ENCODE results near the gene SAMM50. TPM values are rescaled to one million over a fixed set of nuclear protein-coding genes. Genes with fewer than 3 reads are reported as not detected.
A peak's percentile ranks its signal among the peaks of the same experiment; 100 is the strongest.

SAMM50 gene
- total and polyA plus RNA-seq, 2 donors (not counting 3 experiments of a cell fraction or from before 2014, with no cell fraction given): 42.9 to 56.2 TPM

- H3K9ac ChIP-seq (replicated peaks; ENCODE audit: extremely low read depth, insufficient read depth, low read length): no peak overlapping the region
- H3K4me3 ChIP-seq (replicated peaks in 1 of 3; ENCODE audit: insufficient read depth in 1 of 3, low read depth in 1 of 3, low read length in 3 of 3): peak overlapping the region in 1 of 3 experiments; percentile 60
- H3K79me2 ChIP-seq (ENCODE audit: control insufficient read depth, insufficient read depth, low read length): no peaks in the 10 kb centered on the region
- CTCF ChIA-PET: interaction anchor here (2.2 to 2.3 kb wide), 2 partner anchors 20 kb away, joined by 12 to 21 read pairs; no protein-coding TSS in a partner anchor
- peak overlapping the region; percentile 20 for H3K4me2 ChIP-seq (ENCODE audit: insufficient read depth, low read length)
- no peaks in the 10 kb centered on the region for H3K27me3 ChIP-seq (ENCODE audit: control insufficient read depth in 2 of 2, insufficient read depth in 2 of 2, low read length in 2 of 2)
- H2AFZ ChIP-seq (ENCODE audit: low read depth, low read length): no peak overlapping the region
- POLR2A ChIA-PET: interaction anchor here (0.6 kb wide), 1 partner anchor 8 kb away, joined by 3 read pairs; no protein-coding TSS in a partner anchor
- FAIRE-seq (no peak), DNase-seq (ENCODE audit: low read depth, low spot score) (no peak)
- no peaks in the 10 kb centered on the region for H3K9me3 ChIP-seq (replicated peaks; ENCODE audit: control insufficient read depth, insufficient read depth, low read length)
- TF ChIP-seq EZH2 (IDR thresholded peaks at IDR 0.05; ENCODE audit: borderline replicate concordance, low read depth, low read length, severe bottlenecking): no peak
- no peak for TF ChIP-seq POLR2AphosphoS5 (IDR thresholded peaks at IDR 0.05; ENCODE audit: insufficient read depth, low read depth, low read length)
- no peak for TF ChIP-seq FOS (IDR thresholded peaks at IDR 0.05; ENCODE audit: borderline replicate concordance, insufficient read depth, low read length)
- dilution Hi-C loops (cut with MboI; ENCODE audit: extremely low pct_ligation_motif_present, low sequenced_read_pairs) (no loop called here), intact Hi-C loops (cut with micrococcal nuclease) (loop anchor here (10.0 kb wide), 1 partner anchor 759 kb away; no protein-coding TSS in a partner anchor)
- H3K9me1 ChIP-seq (replicated peaks; ENCODE audit: control insufficient read depth, extremely low read depth, insufficient read depth, low read length): no peaks in the 10 kb centered on the region
- H3K27ac ChIP-seq (ENCODE audit: insufficient read depth, low read depth, low read length): no peak overlapping the region
- no peaks in the 10 kb centered on the region for H4K20me1 ChIP-seq (replicated peaks; ENCODE audit: control insufficient read depth, extremely low read depth, insufficient read depth, low read length)
- BruUV-seq (replicated peaks): no TSS peak
- peaks cover 28% of the 10 kb centered on the region for H3K4me1 ChIP-seq (ENCODE audit: control insufficient read depth, extremely low read depth, insufficient read depth, low read length)
- H3K36me3 ChIP-seq (ENCODE audit: control insufficient read depth in 2 of 2, extremely low read depth in 1 of 2, insufficient read depth in 2 of 2, low read length in 2 of 2): no peaks in the 10 kb centered on the region
These were observed 29.6 kb upstream of the SAMM50 start for GRCh38 chr22:43925433-43926348.

DNA sequence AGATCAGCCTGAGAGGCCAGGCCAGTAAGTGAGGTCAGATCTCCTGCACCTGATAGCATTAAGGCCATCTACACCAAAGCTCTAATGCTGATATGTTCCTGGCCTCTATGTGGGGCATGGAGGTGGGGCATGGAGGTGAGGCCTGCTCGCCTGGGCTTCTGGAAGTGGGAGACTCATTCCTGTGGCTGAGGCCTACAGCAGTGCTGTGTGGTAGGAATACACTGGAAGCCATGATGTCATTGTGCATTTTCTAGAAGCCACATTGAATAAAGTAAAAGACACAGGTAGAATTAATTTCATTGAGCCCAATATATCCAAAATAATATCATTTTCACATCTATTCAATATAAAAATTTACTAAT lies 28.9 kb upstream of the SAMM50 start:
- H3K9me3 ChIP-seq (replicated peaks; ENCODE audit: control insufficient read depth, insufficient read depth, low read length): no peaks in the 10 kb centered on the region

More for the DNA sequence above, 28.9 kb upstream of the SAMM50 start:
- Histone ChIP-seq H3K9me1 (replicated peaks; ENCODE audit: control insufficient read depth, extremely low read depth, insufficient read depth, low read length) (no peaks in the 10 kb centered on the region), H3K36me3 (ENCODE audit: control insufficient read depth in 2 of 2, extremely low read depth in 1 of 2, insufficient read depth in 2 of 2, low read length in 2 of 2) (no peaks in the 10 kb centered on the region), H3K4me1 (ENCODE audit: control insufficient read depth, extremely low read depth, insufficient read depth, low read length) (peaks cover 21% of the 10 kb centered on the region), H2AFZ (ENCODE audit: low read depth, low read length) (no peak overlapping the region), H3K9ac (replicated peaks; ENCODE audit: extremely low read depth, insufficient read depth, low read length) (no peak overlapping the region), H3K27ac (ENCODE audit: insufficient read depth, low read depth, low read length) (no peak overlapping the region), H3K4me3 (replicated peaks in 1 of 3; ENCODE audit: insufficient read depth in 1 of 3, low read depth in 1 of 3, low read length in 3 of 3) (no peak overlapping the region), H4K20me1 (replicated peaks; ENCODE audit: control insufficient read depth, extremely low read depth, insufficient read depth, low read length) (no peaks in the 10 kb centered on the region), H3K27me3 (ENCODE audit: control insufficient read depth in 2 of 2, insufficient read depth in 2 of 2, low read length in 2 of 2) (no peaks in the 10 kb centered on the region), H3K79me2 (ENCODE audit: control insufficient read depth, insufficient read depth, low read length) (no peaks in the 10 kb centered on the region), H3K4me2 (ENCODE audit: insufficient read depth, low read length) (no peak overlapping the region)
- CTCF ChIA-PET: interaction anchor here (2.3 kb wide), 1 partner anchor 20 kb away, joined by 12 read pairs; no protein-coding TSS in a partner anchor
- FAIRE-seq: no peak
- TF ChIP-seq POLR2AphosphoS5 (IDR thresholded peaks at IDR 0.05; ENCODE audit: insufficient read depth, low read depth, low read length) (no peak), JUN (IDR thresholded peaks at IDR 0.05; ENCODE audit: borderline replicate concordance, insufficient read depth, insufficient read length, low read depth) (no peak), MYC (IDR thresholded peaks at IDR 0.05; ENCODE audit: low read depth, low read length) (no peak), EZH2 (IDR thresholded peaks at IDR 0.05; ENCODE audit: borderline replicate concordance, low read depth, low read length, severe bottlenecking) (no peak), FOS (IDR thresholded peaks at IDR 0.05; ENCODE audit: borderline replicate concordance, insufficient read depth, low read length) (no peak)
- TF ChIP-seq, protein P1, sequence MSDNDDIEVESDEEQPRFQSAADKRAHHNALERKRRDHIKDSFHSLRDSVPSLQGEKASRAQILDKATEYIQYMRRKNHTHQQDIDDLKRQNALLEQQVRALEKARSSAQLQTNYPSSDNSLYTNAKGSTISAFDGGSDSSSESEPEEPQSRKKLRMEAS (IDR thresholded peaks at IDR 0.05; ENCODE audit: insufficient read depth, insufficient read length): no peak
- DNase-seq (ENCODE audit: low read depth, low spot score): no peak
- dilution Hi-C loops (cut with MboI; ENCODE audit: extremely low pct_ligation_motif_present, low sequenced_read_pairs) (no loop called here), intact Hi-C loops (cut with micrococcal nuclease) (loop anchor here (10.0 kb wide), 1 partner anchor 758 kb away; no protein-coding TSS in a partner anchor)
- BruUV-seq (replicated peaks): no TSS peak
- POLR2A ChIA-PET: no interaction called here

All from endothelial cell of umbilical vein (primary cell).